Measurements from ENCODE around the gene PLP1. TPM values are rescaled to one million over a fixed set of nuclear protein-coding genes. Genes with fewer than 3 reads are reported as not detected.

PLP1 gene
- total and polyA plus RNA-seq, 2 donors (not counting 3 experiments of a cell fraction or from before 2014, with no cell fraction given): not detected

DNA sequence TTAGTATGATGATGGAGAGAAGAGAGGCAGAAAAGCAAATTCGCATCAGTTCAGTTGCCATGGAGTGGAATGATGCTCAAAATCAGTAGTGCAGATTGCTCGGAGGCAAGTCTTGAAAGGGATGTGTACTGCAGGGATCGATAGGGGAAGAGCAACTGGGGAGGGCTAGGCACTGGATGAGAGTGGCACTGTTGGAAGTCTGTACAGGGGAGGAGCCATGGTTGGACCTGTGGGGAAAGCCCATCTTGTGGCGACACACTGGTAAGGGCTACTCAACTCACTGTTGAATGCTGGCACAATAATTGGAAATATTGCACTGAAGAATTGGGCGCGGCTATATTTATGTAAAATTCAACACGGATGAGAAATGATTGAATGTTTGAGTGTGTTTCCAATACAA lies 54.2 kb downstream of the PLP1 start:
- dilution Hi-C loops (cut with MboI; ENCODE audit: extremely low pct_ligation_motif_present, low sequenced_read_pairs): no loop called here
- POLR2A ChIA-PET: no interaction called here

More for the DNA sequence above, 54.2 kb downstream of the PLP1 start:
- intact Hi-C loops (cut with micrococcal nuclease): no loop called here
- no peak for FAIRE-seq
- no peak for TF ChIP-seq GATA2 (IDR thresholded peaks at IDR 0.05; ENCODE audit: insufficient read depth, insufficient read length, low read depth, low read length)
- no peak for TF ChIP-seq POLR2AphosphoS5 (IDR thresholded peaks at IDR 0.05; ENCODE audit: insufficient read depth, low read depth, low read length)
- TF ChIP-seq, protein P1, sequence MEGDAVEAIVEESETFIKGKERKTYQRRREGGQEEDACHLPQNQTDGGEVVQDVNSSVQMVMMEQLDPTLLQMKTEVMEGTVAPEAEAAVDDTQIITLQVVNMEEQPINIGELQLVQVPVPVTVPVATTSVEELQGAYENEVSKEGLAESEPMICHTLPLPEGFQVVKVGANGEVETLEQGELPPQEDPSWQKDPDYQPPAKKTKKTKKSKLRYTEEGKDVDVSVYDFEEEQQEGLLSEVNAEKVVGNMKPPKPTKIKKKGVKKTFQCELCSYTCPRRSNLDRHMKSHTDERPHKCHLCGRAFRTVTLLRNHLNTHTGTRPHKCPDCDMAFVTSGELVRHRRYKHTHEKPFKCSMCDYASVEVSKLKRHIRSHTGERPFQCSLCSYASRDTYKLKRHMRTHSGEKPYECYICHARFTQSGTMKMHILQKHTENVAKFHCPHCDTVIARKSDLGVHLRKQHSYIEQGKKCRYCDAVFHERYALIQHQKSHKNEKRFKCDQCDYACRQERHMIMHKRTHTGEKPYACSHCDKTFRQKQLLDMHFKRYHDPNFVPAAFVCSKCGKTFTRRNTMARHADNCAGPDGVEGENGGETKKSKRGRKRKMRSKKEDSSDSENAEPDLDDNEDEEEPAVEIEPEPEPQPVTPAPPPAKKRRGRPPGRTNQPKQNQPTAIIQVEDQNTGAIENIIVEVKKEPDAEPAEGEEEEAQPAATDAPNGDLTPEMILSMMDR (IDR thresholded peaks at IDR 0.05; ENCODE audit: extremely low read depth in 1 of 2, insufficient read depth in 1 of 2, low read depth in 1 of 2, low read length in 2 of 2): no peak
- TF ChIP-seq POLR2A (IDR thresholded peaks at IDR 0.05; ENCODE audit: low read depth, low read length): no peak
- TF ChIP-seq JUN (IDR thresholded peaks at IDR 0.05; ENCODE audit: borderline replicate concordance, insufficient read depth, insufficient read length, low read depth): no peak
- no peak for TF ChIP-seq EZH2 (IDR thresholded peaks at IDR 0.05; ENCODE audit: borderline replicate concordance, low read depth, low read length, severe bottlenecking)
- no peak for TF ChIP-seq MYC (IDR thresholded peaks at IDR 0.05; ENCODE audit: low read depth, low read length)
- TF ChIP-seq, protein P2, sequence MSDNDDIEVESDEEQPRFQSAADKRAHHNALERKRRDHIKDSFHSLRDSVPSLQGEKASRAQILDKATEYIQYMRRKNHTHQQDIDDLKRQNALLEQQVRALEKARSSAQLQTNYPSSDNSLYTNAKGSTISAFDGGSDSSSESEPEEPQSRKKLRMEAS (IDR thresholded peaks at IDR 0.05; ENCODE audit: insufficient read depth, insufficient read length): no peak
- no peak for TF ChIP-seq FOS (IDR thresholded peaks at IDR 0.05; ENCODE audit: borderline replicate concordance, insufficient read depth, low read length)
- Histone ChIP-seq H3K9me1 (replicated peaks; ENCODE audit: control insufficient read depth, extremely low read depth, insufficient read depth, low read length) (no peaks in the 10 kb centered on the region), H3K36me3 (ENCODE audit: control insufficient read depth in 2 of 2, extremely low read depth in 1 of 2, insufficient read depth in 2 of 2, low read length in 2 of 2) (no peaks in the 10 kb centered on the region), H3K4me2 (ENCODE audit: insufficient read depth, low read length) (no peak overlapping the region), H3K4me1 (ENCODE audit: control insufficient read depth, extremely low read depth, insufficient read depth, low read length) (no peaks in the 10 kb centered on the region), H3K9ac (replicated peaks; ENCODE audit: extremely low read depth, insufficient read depth, low read length) (no peak overlapping the region), H4K20me1 (replicated peaks; ENCODE audit: control insufficient read depth, extremely low read depth, insufficient read depth, low read length) (no peaks in the 10 kb centered on the region), H2AFZ (ENCODE audit: low read depth, low read length) (no peak overlapping the region), H3K27ac (ENCODE audit: insufficient read depth, low read depth, low read length) (no peak overlapping the region), H3K9me3 (replicated peaks; ENCODE audit: control insufficient read depth, insufficient read depth, low read length) (no peaks in the 10 kb centered on the region), H3K27me3 (ENCODE audit: control insufficient read depth in 2 of 2, insufficient read depth in 2 of 2, low read length in 2 of 2) (no peaks in the 10 kb centered on the region), H3K79me2 (ENCODE audit: control insufficient read depth, insufficient read depth, low read length) (no peaks in the 10 kb centered on the region), H3K4me3 (replicated peaks in 1 of 3; ENCODE audit: insufficient read depth in 1 of 3, low read depth in 1 of 3, low read length in 3 of 3) (no peak overlapping the region)
- DNase-seq (ENCODE audit: low read depth, low spot score): no peak
- no TSS peak for BruUV-seq (replicated peaks)
- CTCF ChIA-PET: interaction anchor here (0.7 kb wide), 1 partner anchor 10 kb away, joined by 4 read pairs; no protein-coding TSS in a partner anchor

Measured in endothelial cell of umbilical vein (primary cell).